ENCODE measurements around the gene CDK2. TPM values are rescaled to one million over a fixed set of nuclear protein-coding genes. Genes with fewer than 3 reads are reported as not detected.

CDK2 gene
- total and polyA plus RNA-seq, 2 of the 4 experiments (the other 2 are of a cell fraction) = 42.5 to 61.7 TPM

DNA sequence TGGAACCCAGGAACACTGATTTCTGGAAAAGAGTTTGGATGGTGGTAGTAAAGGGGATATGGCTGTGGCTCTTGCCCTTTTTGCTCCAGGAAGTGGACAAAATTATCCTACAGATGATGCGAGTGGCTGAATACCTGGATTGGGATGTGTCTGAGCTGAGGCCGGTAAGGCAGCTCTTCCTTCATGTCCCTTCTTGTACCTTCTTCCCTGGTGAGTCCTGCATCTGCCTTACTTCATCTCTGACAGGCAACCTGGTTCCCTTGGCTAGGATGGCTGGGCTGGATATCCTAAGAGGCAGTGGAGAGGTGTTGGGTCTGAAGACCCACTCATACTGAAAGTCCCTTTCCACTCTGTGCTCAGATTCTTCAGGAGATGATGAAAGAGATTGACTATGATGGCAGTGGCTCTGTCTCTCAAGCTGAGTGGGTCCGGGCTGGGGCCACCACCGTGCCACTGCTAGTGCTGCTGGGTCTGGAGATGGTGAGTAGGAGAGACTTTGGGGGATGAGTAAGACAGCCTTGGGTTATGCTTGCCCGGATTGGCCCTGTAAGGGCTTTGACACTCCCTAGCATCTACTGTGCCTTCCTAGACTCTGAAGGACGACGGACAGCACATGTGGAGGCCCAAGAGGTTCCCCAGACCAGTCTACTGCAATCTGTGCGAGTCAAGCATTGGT is 27.7 kb upstream of the CDK2 start:
- H3K79me1 ChIP-seq (ENCODE audit: low read depth in 1 of 2, low read length in 2 of 2) = peaks cover 9 to 53% of the 10 kb centered on the region in 2 experiments
- H3K4me2 ChIP-seq (ENCODE audit: low read depth, low read length) = no peak overlapping the region
- no peak overlapping the region for H3K14ac ChIP-seq (replicated peaks; ENCODE audit: low read depth, low read length)
- H3K4ac ChIP-seq (ENCODE audit: low read depth, low read length) = no peak overlapping the region
- H3K27me3 ChIP-seq (ENCODE audit: control insufficient read depth, insufficient read depth, low read length) = no peaks in the 10 kb centered on the region
- in situ Hi-C loops (cut with MboI; ENCODE audit: low sequenced_read_pairs) = no loop called here
- H2AK9ac ChIP-seq (replicated peaks; ENCODE audit: low read depth, low read length, poor library complexity) = peak overlapping the region; percentile 48
- DNase-seq = no peak
- H3K56ac ChIP-seq (ENCODE audit: extremely low read depth, insufficient read depth, low read length) = no peak overlapping the region
- POLR2A ChIA-PET (ENCODE audit: unreplicated experiment) = no interaction called here
- H3K9ac ChIP-seq (ENCODE audit: low read depth, low read length) = no peak overlapping the region
- H2AK5ac ChIP-seq (ENCODE audit: low read depth, low read length) = peak overlapping the region; percentile 3; the same call in 1 of the 2 replicates
- H4K91ac ChIP-seq (ENCODE audit: insufficient read depth, low read depth, low read length) = no peak overlapping the region
- WGBS, 2 experiments (ENCODE audit: extremely low coverage in 2 of 2, insufficient read length in 1 of 2) = 97% methylated on average over 5 of the region's 8 CpGs; no CpG with 5 or more reads in 1 of the 2 experiments
- no peak overlapping the region for H2BK120ac ChIP-seq (ENCODE audit: low read depth, low read length)
- BruUV-seq (replicated peaks) = no TSS peak
- CTCF ChIA-PET = interaction anchor here (0.8 kb wide), 1 partner anchor 13 kb away, joined by 3 read pairs; no protein-coding TSS in a partner anchor
- H3K27ac ChIP-seq (ENCODE audit: insufficient read depth, low read length) = no peak overlapping the region
- H3K9me3 ChIP-seq (ENCODE audit: control insufficient read depth, insufficient read depth, low read length) = no peaks in the 10 kb centered on the region
- no peak overlapping the region for H2BK20ac ChIP-seq (ENCODE audit: low read depth, low read length)
- H4K20me1 ChIP-seq (ENCODE audit: insufficient read depth, low read length) = no peaks in the 10 kb centered on the region
- dilution Hi-C loops (cut with HindIII; ENCODE audit: low sequenced_read_pairs, unreplicated experiment) = no loop called here
- H3K36me3 ChIP-seq (ENCODE audit: control insufficient read depth, insufficient read depth, low read length) = peaks cover 32% of the 10 kb centered on the region
- peaks cover 4% of the 10 kb centered on the region for H3K4me1 ChIP-seq (ENCODE audit: control insufficient read depth, insufficient read depth, low read length)
- TF ChIP-seq SMC3 (IDR thresholded peaks at IDR 0.05; ENCODE audit: low read depth, low read length) = no peak
- TF ChIP-seq CHD1 (IDR thresholded peaks at IDR 0.05; ENCODE audit: low read depth, low read length) = no peak
- no peak for TF ChIP-seq RAD21 (IDR thresholded peaks at IDR 0.05; ENCODE audit: low read length)
- TF ChIP-seq RFX5 (IDR thresholded peaks at IDR 0.05; ENCODE audit: low read depth, low read length) = no peak
- no peak for TF ChIP-seq FOS (IDR thresholded peaks at IDR 0.05; ENCODE audit: low read depth, low read length)
- TF ChIP-seq, protein P1, sequence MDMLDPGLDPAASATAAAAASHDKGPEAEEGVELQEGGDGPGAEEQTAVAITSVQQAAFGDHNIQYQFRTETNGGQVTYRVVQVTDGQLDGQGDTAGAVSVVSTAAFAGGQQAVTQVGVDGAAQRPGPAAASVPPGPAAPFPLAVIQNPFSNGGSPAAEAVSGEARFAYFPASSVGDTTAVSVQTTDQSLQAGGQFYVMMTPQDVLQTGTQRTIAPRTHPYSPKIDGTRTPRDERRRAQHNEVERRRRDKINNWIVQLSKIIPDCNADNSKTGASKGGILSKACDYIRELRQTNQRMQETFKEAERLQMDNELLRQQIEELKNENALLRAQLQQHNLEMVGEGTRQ (IDR thresholded peaks at IDR 0.05; ENCODE audit: low read depth, low read length) = no peak
- TF ChIP-seq, protein P2, sequence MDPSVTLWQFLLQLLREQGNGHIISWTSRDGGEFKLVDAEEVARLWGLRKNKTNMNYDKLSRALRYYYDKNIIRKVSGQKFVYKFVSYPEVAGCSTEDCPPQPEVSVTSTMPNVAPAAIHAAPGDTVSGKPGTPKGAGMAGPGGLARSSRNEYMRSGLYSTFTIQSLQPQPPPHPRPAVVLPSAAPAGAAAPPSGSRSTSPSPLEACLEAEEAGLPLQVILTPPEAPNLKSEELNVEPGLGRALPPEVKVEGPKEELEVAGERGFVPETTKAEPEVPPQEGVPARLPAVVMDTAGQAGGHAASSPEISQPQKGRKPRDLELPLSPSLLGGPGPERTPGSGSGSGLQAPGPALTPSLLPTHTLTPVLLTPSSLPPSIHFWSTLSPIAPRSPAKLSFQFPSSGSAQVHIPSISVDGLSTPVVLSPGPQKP (IDR thresholded peaks at IDR 0.05; ENCODE audit: borderline replicate concordance, low read depth, low read length) = no peak
- no peak for TF ChIP-seq MAZ (IDR thresholded peaks at IDR 0.05; ENCODE audit: borderline replicate concordance, low read depth, low read length)
- TF ChIP-seq CEBPB (IDR thresholded peaks at IDR 0.05; ENCODE audit: low read depth, low read length) = no peak
- TF ChIP-seq NFE2L2 (IDR thresholded peaks at IDR 0.05; ENCODE audit: low read depth, low read length) = no peak
- TF ChIP-seq, protein P3, sequence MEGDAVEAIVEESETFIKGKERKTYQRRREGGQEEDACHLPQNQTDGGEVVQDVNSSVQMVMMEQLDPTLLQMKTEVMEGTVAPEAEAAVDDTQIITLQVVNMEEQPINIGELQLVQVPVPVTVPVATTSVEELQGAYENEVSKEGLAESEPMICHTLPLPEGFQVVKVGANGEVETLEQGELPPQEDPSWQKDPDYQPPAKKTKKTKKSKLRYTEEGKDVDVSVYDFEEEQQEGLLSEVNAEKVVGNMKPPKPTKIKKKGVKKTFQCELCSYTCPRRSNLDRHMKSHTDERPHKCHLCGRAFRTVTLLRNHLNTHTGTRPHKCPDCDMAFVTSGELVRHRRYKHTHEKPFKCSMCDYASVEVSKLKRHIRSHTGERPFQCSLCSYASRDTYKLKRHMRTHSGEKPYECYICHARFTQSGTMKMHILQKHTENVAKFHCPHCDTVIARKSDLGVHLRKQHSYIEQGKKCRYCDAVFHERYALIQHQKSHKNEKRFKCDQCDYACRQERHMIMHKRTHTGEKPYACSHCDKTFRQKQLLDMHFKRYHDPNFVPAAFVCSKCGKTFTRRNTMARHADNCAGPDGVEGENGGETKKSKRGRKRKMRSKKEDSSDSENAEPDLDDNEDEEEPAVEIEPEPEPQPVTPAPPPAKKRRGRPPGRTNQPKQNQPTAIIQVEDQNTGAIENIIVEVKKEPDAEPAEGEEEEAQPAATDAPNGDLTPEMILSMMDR (conservative IDR thresholded peaks at IDR 0.05; ENCODE audit: low read depth, low read length) = no peak
- TF ChIP-seq BHLHE40 (IDR thresholded peaks at IDR 0.05; ENCODE audit: low read depth, low read length) = no peak
- no peak for TF ChIP-seq RCOR1 (IDR thresholded peaks at IDR 0.05; ENCODE audit: insufficient replicate concordance, low read length)
- TF ChIP-seq MAFK (IDR thresholded peaks at IDR 0.05; ENCODE audit: low read depth, low read length) = no peak
- TF ChIP-seq MXI1 (IDR thresholded peaks at IDR 0.05; ENCODE audit: borderline replicate concordance, low read depth, low read length) = no peak
- TF ChIP-seq POLR2A (IDR thresholded peaks at IDR 0.05; ENCODE audit: low read depth, low read length) = no peak
- H2BK15ac ChIP-seq (ENCODE audit: low read depth, low read length) = no peak overlapping the region
- no peak overlapping the region for H2BK5ac ChIP-seq (ENCODE audit: low read depth, low read length, poor library complexity, severe bottlenecking)
- ATAC-seq (ENCODE audit: low read depth) = no peak
- no peak overlapping the region for H2AFZ ChIP-seq (replicated peaks; ENCODE audit: low read length, poor library complexity)
- H3K23ac ChIP-seq (ENCODE audit: low read depth, low read length) = no peak overlapping the region; the same call in 1 of the 2 replicates
- no peak overlapping the region for H3K4me3 ChIP-seq (ENCODE audit: insufficient read depth, low read depth, low read length)
- intact Hi-C loops (cut with micrococcal nuclease) = no loop called here
- 0 out of 2 replicates have a peak, but pooled peaks cover 3% of the 10 kb centered on the region for H3K9me1 ChIP-seq (ENCODE audit: insufficient read depth, low read length)
- no peak overlapping the region; a peak in 1 of 4 replicates for H4K8ac ChIP-seq (ENCODE audit: low read depth in 2 of 2, low read length in 2 of 2)
- H4K5ac ChIP-seq (ENCODE audit: low read depth, low read length) = no peak overlapping the region
- no peak overlapping the region for H3K18ac ChIP-seq (ENCODE audit: low read depth, low read length)
